Activated CD8-positive, alpha-beta T cell treated with anti-CD3 and anti-CD28 coated beads for 36 hours (primary cell): Measurements from ENCODE around the gene TSHZ1. TPM values are rescaled to one million over a fixed set of nuclear protein-coding genes. Genes with fewer than 3 reads are reported as not detected.

Experiments
- ATAC-seq: fragments of 200-7000 bp; cut with Tn5 transposase; one replicate; pipeline ENCODE4 v1.10.0; 2021; ENCODE audit warnings: mild to moderate bottlenecking, moderate library complexity
- CTCF ChIA-PET: fragments of 350-600 bp; sonication (Branson Sonifier 250); formaldehyde crosslinking; loops from one replicate; lab custom pipeline; 2021; ENCODE audit warnings: antibody characterized with exemption; lab: Charles Lee
- POLR2A ChIA-PET: fragments of 350-600 bp; sonication (Branson Sonifier 250); formaldehyde crosslinking; loops from one replicate; lab custom pipeline; 2021; ENCODE audit warnings: antibody characterized with exemption; lab: Charles Lee
- DNase-seq: peaks from one replicate; pipeline ENCODE4 v3.0.0-alpha.2; 2020
- H3K27ac Mint-ChIP-seq: one replicate; pipeline ENCODE4 v1.8.0; 2021; ENCODE audit warnings: mild to moderate bottlenecking, mixed read lengths
- H3K27me3 Mint-ChIP-seq: one replicate; pipeline ENCODE4 v1.8.0; 2021; ENCODE audit warnings: mixed read lengths
- H3K36me3 Mint-ChIP-seq: one replicate; pipeline ENCODE4 v1.8.0; 2021; ENCODE audit warnings: low read depth, mixed read lengths
- H3K4me1 Mint-ChIP-seq: one replicate; pipeline ENCODE4 v1.8.0; 2021; ENCODE audit warnings: low read depth, mixed read lengths
- H3K4me3 Mint-ChIP-seq: one replicate; pipeline ENCODE4 v1.8.0; 2021; ENCODE audit warnings: mild to moderate bottlenecking, moderate library complexity, mixed read lengths
- H3K9me3 Mint-ChIP-seq: one replicate; pipeline ENCODE4 v1.8.0; 2021; ENCODE audit warnings: mixed read lengths
- intact Hi-C: fragments of 100-400 bp; cut with micrococcal nuclease; formaldehyde crosslinking; loops from one replicate; pipeline ENCODE4 v1.10.0; 2022
- total RNA-seq, 2 experiments: library from RNA; stranded (reverse); gene quantifications; one replicate each; pipeline ENCODE4 v1.2.3, GENCODE V29; 2021
- TF ChIP-seq, protein P1 (sequence below): fragments of 200-600 bp; IDR thresholded peaks from one replicate; pipeline ENCODE4 v1.8.0; 2022; ENCODE audit warnings: antibody characterized with exemption, mild to moderate bottlenecking

TSHZ1 gene
- total RNA-seq, 2 experiments from 2014 or later, result 10.8 to 11.0 TPM

DNA sequence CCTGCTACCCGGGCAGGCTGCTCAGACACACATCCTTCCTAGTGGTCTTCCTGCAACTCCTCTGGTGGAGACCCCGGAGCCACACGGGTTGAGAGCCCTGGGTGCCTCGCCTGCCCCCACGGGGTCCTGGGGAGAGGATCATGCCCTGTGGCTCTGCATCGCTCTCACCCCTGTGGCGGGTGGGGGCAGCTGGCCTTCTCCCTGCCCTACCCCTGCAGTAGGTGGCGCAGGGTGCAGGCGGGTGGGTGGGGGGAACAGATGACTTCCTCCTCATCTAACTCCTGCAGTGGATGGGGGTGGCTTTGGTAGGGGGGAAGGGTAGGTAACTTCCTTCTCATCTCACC, 38.5 kb downstream of the TSHZ1 start:
- TF ChIP-seq, protein P1, sequence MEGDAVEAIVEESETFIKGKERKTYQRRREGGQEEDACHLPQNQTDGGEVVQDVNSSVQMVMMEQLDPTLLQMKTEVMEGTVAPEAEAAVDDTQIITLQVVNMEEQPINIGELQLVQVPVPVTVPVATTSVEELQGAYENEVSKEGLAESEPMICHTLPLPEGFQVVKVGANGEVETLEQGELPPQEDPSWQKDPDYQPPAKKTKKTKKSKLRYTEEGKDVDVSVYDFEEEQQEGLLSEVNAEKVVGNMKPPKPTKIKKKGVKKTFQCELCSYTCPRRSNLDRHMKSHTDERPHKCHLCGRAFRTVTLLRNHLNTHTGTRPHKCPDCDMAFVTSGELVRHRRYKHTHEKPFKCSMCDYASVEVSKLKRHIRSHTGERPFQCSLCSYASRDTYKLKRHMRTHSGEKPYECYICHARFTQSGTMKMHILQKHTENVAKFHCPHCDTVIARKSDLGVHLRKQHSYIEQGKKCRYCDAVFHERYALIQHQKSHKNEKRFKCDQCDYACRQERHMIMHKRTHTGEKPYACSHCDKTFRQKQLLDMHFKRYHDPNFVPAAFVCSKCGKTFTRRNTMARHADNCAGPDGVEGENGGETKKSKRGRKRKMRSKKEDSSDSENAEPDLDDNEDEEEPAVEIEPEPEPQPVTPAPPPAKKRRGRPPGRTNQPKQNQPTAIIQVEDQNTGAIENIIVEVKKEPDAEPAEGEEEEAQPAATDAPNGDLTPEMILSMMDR, result no peak
- Mint-ChIP-seq H3K27me3 (no peaks in the 10 kb centered on the region), H3K4me3 (no peak overlapping the region), H3K9me3 (no peaks in the 10 kb centered on the region), H3K27ac (peak overlapping the region; percentile 53), H3K36me3 (no peaks in the 10 kb centered on the region), H3K4me1 (peaks cover 70% of the 10 kb centered on the region)
- ChIA-PET CTCF (no interaction called here), POLR2A (interaction anchor here (1.6 kb wide), 1 partner anchor 39 kb away, joined by 10 read pairs; the partner anchor contains the start of genes PTGR3 and TSHZ1)
- DNase-seq (peak; percentile 7), ATAC-seq (no peak)
- intact Hi-C loops, result loop anchor here (5.0 kb wide), 1 partner anchor 37 kb away; the partner anchor contains the start of gene TSHZ1

DNA sequence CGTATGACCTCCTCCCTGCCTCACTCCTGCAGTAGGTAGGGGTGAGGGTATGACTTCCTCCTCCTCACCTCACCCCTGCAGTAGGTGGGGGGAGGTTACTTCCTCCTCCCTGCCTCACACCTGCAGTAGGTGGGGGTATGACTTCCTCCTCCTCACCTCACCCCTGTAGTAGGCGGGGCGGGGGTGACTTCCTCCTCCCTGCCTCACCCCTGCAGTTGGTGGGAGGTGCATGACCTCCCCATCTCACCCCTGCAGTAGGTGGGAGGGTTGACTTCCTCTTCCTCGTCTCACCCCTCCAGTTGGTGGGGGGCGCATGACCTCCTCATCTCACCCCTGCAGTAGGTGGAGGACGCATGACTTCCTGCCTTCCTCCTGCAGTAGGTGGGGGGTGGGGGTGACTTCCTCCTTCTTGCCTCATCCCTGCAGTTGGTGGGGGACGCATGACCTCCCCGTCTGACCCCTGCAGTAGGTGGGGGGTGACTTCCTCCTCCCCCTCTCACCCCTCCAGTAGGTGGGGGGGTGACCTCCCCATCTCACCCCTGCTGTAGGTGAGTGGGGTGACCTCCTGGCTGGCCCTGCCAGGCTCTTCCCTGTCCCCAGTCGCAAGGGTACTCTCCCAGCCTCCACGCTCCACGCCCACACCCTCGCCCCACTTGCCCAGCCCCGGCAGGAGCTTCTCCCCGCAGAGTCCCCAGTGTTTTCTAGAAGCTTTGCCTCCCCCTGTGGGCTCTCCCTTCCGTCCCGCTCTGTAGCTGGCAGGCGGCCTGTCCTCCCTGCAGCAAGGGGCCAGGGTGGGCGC, 39.3 kb downstream of the TSHZ1 start:
- ATAC-seq (peak; percentile 47), DNase-seq (peak; percentile 54)
- ChIA-PET CTCF (no interaction called here), POLR2A (no interaction called here)
- H3K36me3 Mint-ChIP-seq, result no peaks in the 10 kb centered on the region
- intact Hi-C loops, result loop anchor here (5.0 kb wide), 1 partner anchor 38 kb away; the partner anchor contains the start of gene TSHZ1
- H3K4me1 Mint-ChIP-seq, result peaks cover 70% of the 10 kb centered on the region
- H3K27me3 Mint-ChIP-seq, result no peaks in the 10 kb centered on the region
- H3K4me3 Mint-ChIP-seq, result no peak overlapping the region
- H3K9me3 Mint-ChIP-seq, result no peaks in the 10 kb centered on the region
- TF ChIP-seq, protein P1, result no peak
- peak overlapping the region; percentile 53 for H3K27ac Mint-ChIP-seq

DNA sequence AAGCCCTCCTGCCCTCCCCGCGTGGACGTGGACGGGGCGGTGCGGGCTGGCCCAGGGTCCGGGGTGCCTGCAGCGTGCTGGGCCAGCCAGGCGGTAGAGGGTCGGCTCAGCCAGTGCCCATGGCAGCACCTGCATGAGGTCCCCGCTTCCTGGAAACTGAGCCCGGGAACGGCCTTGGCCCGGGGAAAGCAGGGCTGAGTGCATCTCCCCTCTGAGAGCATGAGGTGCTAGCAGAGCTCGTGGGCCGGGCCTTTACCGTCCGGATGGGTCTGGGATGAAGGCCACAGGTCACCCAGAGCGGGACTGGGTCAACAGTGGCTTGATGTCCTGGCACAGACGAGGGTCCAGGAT, 39.8 kb downstream of the TSHZ1 start:
- ATAC-seq, result no peak
- no peaks in the 10 kb centered on the region for H3K36me3 Mint-ChIP-seq
- intact Hi-C loops, result no loop called here
- H3K27me3 Mint-ChIP-seq, result no peaks in the 10 kb centered on the region
- no peak overlapping the region for H3K27ac Mint-ChIP-seq
- no peaks in the 10 kb centered on the region for H3K9me3 Mint-ChIP-seq
- TF ChIP-seq, protein P1, result no peak
- no peak for DNase-seq
- peaks cover 72% of the 10 kb centered on the region for H3K4me1 Mint-ChIP-seq
- ChIA-PET CTCF (no interaction called here), POLR2A (no interaction called here)
- H3K4me3 Mint-ChIP-seq, result no peak overlapping the region

DNA sequence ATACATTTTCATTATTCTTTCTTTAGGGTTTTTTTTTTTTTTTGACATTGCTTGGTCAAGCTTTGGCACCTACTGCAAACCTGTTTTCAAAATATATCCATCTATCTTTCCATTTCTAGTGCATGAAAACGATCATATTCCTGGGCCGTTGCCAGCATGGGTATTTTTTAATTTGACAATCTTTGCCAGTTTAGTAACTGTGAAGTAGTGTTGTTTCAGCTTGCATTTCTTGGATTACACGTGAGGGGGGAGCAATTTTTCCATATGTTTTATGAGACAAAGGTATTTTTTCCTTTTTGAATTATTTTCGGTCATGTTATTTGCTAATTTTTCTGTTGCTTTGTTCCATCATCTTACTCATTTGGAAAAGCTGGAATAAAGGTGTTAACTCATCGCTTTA, 40.9 kb downstream of the TSHZ1 start:
- ATAC-seq, result no peak
- Mint-ChIP-seq H3K27me3 (no peaks in the 10 kb centered on the region), H3K9me3 (no peaks in the 10 kb centered on the region), H3K36me3 (no peaks in the 10 kb centered on the region), H3K4me1 (peaks cover 67% of the 10 kb centered on the region), H3K27ac (no peak overlapping the region), H3K4me3 (no peak overlapping the region)
- ChIA-PET POLR2A (interaction anchor here (0.6 kb wide), 1 partner anchor 64 kb away, joined by 3 read pairs; no protein-coding TSS in a partner anchor), CTCF (interaction anchor here (0.9 to 1.3 kb wide), 2 partner anchors 9 to 41 kb away, joined by 3 to 4 read pairs; partner anchors contain the start of gene TSHZ1)
- DNase-seq, result no peak
- intact Hi-C loops, result no loop called here
- TF ChIP-seq, protein P1, result no peak

DNA sequence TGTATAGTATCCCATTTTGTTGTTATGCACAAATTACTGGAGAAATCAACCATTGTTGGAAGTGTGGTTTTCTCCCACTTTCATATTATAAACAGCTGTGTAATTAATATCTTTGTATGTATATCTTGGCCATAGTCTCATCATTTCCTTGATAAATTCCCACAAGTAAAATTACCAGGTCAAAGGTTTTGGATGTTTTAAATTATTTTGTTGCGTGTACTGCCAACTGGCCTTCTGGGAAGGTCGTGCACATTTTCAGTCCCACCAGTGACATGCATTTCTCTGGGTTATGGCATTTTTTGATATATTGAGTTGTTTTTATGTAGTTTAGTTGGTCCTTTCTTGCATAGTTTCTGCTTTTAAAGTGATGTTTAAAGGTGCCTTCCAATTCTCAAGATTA, 41.5 kb downstream of the TSHZ1 start:
- H3K36me3 Mint-ChIP-seq, result no peaks in the 10 kb centered on the region
- CTCF ChIA-PET, result interaction anchor here (1.3 kb wide), 1 partner anchor 42 kb away, joined by 3 read pairs; the partner anchor contains the start of gene TSHZ1
- ATAC-seq, result no peak
- peaks cover 67% of the 10 kb centered on the region for H3K4me1 Mint-ChIP-seq
- no peak overlapping the region for H3K27ac Mint-ChIP-seq
- TF ChIP-seq, protein P1, result no peak
- H3K27me3 Mint-ChIP-seq, result no peaks in the 10 kb centered on the region
- H3K4me3 Mint-ChIP-seq, result no peak overlapping the region
- no peaks in the 10 kb centered on the region for H3K9me3 Mint-ChIP-seq
- intact Hi-C loops, result no loop called here
- no peak for DNase-seq
- POLR2A ChIA-PET, result interaction anchor here (0.7 kb wide), 1 partner anchor 280 kb away, joined by 3 read pairs; no protein-coding TSS in a partner anchor
